Neural progenitor cell (in vitro differentiated cells): ENCODE measurements around the gene LRRC15.

Source experiments
- EZH2 ChIP-seq: fragments of 200-600 bp; sonication (generic); IDR thresholded peaks from 2 replicates; pipeline ENCODE4 v1.6.1; 2017; ENCODE audit warnings: antibody characterized with exemption, mild to moderate bottlenecking, moderate library complexity
- TF ChIP-seq, protein P1 (sequence below): fragments of 200-600 bp; sonication (generic); IDR thresholded peaks from 2 replicates; pipeline ENCODE4 v1.5.1; 2017; ENCODE audit warnings: antibody characterized with exemption, mild to moderate bottlenecking

DNA sequence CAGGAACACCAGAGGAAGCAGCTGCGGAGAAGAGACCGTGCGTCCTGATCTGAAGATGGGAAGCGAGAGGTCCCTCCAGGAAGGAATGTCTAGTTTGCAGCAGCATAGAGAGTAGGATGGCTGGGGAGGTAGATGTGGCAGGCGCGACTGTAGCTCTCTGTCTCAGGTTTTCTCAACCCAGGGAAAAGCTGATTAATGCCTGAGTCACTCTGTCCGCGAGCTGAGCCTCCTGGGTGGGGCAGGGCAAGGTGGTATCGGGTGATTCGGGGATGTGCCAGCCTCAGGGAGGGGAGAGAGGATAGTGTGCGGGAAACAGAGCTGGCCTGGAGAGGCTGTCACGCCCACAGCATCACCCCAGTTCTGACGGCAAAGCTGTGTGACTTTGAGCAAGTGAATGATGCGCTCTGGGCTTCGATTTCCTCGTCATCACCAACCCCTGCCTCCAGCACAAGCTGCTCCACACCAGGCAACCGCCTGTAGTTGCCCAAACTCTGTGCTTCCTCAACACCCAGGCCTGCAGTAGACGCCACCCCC lies 46.8 kb downstream of the LRRC15 start:
- TF ChIP-seq, protein P1, sequence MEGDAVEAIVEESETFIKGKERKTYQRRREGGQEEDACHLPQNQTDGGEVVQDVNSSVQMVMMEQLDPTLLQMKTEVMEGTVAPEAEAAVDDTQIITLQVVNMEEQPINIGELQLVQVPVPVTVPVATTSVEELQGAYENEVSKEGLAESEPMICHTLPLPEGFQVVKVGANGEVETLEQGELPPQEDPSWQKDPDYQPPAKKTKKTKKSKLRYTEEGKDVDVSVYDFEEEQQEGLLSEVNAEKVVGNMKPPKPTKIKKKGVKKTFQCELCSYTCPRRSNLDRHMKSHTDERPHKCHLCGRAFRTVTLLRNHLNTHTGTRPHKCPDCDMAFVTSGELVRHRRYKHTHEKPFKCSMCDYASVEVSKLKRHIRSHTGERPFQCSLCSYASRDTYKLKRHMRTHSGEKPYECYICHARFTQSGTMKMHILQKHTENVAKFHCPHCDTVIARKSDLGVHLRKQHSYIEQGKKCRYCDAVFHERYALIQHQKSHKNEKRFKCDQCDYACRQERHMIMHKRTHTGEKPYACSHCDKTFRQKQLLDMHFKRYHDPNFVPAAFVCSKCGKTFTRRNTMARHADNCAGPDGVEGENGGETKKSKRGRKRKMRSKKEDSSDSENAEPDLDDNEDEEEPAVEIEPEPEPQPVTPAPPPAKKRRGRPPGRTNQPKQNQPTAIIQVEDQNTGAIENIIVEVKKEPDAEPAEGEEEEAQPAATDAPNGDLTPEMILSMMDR: no peak
- no peak for TF ChIP-seq EZH2
